Neural cell (in vitro differentiated cells): ENCODE results near the gene DCAF5. TPM values are rescaled to one million over a fixed set of nuclear protein-coding genes. Genes with fewer than 3 reads are reported as not detected.

Experiments used
- H2AFZ ChIP-seq: fragments of 200-600, 300-800 bp; sonication (generic), shearing (Covaris generic); 2 replicates; pipeline ENCODE4 v1.6.0; 2014; ENCODE audit warnings: low read depth, mild to moderate bottlenecking, antibody characterized with exemption, low read length, moderate library complexity
- H3F3A ChIP-seq: fragments of 200-600 bp; shearing (Covaris generic); 2 replicates; pipeline ENCODE4 v1.6.1; 2016; ENCODE audit warnings: mild to moderate bottlenecking, moderate library complexity, mixed read lengths, antibody characterized with exemption, low read length; ENCODE audit not compliant: insufficient read depth, poor library complexity, severe bottlenecking
- H3K27ac ChIP-seq: fragments of 200-600, 300-800 bp; sonication (generic), shearing (Covaris generic); 2 replicates; pipeline ENCODE4 v1.5.1; 2014; ENCODE audit warnings: mild to moderate bottlenecking, low read length, moderate library complexity
- H3K27me3 ChIP-seq: fragments of 300-800, 200-600 bp; sonication (generic), shearing (Covaris generic); 2 replicates; pipeline ENCODE4 v1.6.0; 2014; ENCODE audit warnings: mild to moderate bottlenecking, low read depth, low read length, moderate library complexity; ENCODE audit not compliant: insufficient read depth
- H3K36me3 ChIP-seq: fragments of 300-800, 200-600 bp; sonication (generic), shearing (Covaris generic); 2 replicates; pipeline ENCODE4 v1.5.1; 2014; ENCODE audit warnings: mild to moderate bottlenecking, antibody characterized with exemption, low read length, moderate library complexity; ENCODE audit not compliant: insufficient read depth
- H3K4me2 ChIP-seq: fragments of 300-800, 200-600 bp; sonication (generic), shearing (Covaris generic); 2 replicates; pipeline ENCODE4 v1.6.0; 2014; ENCODE audit warnings: mild to moderate bottlenecking, low read length
- H3K4me3 ChIP-seq: fragments of 300-800, 200-600 bp; sonication (generic), shearing (Covaris generic); 2 replicates; pipeline ENCODE4 v1.5.1; 2014; ENCODE audit warnings: mild to moderate bottlenecking, low read length, moderate library complexity
- H3K79me2 ChIP-seq: fragments of 200-600 bp; shearing (Covaris generic); replicated peaks from 2 replicates; pipeline ENCODE4 v1.6.0; 2014; ENCODE audit warnings: mild to moderate bottlenecking, low read length, moderate library complexity; ENCODE audit not compliant: insufficient read depth
- H3K9ac ChIP-seq: fragments of 300-800, 200-600 bp; sonication (generic), shearing (Covaris generic); 2 replicates; pipeline ENCODE4 v1.6.1; 2016; ENCODE audit warnings: mild to moderate bottlenecking, low read length, mixed read lengths
- H3K9me2 ChIP-seq: fragments of 200-600 bp; shearing (Covaris generic); 2 replicates; pipeline ENCODE4 v1.6.1; 2016; ENCODE audit warnings: mild to moderate bottlenecking, low read length, mixed read lengths; ENCODE audit not compliant: insufficient read depth
- H3K9me3 ChIP-seq: fragments of 200-600, 300-800 bp; sonication (generic), shearing (Covaris generic); 2 replicates; pipeline ENCODE4 v1.6.1; 2016; ENCODE audit warnings: mild to moderate bottlenecking, mixed run types, low read length, moderate library complexity, mixed read lengths
- H4K20me1 ChIP-seq: fragments of 200-600 bp; shearing (Covaris generic); 2 replicates; pipeline ENCODE4 v1.6.1; 2016; ENCODE audit warnings: mild to moderate bottlenecking, mixed run types; ENCODE audit not compliant: insufficient read depth
- CTCF ChIP-seq: fragments of 450-650 bp; IDR thresholded peaks from 2 replicates; pipeline ENCODE4 v1.5.1; 2014; ENCODE audit warnings: antibody characterized with exemption, mild to moderate bottlenecking, moderate library complexity; ENCODE audit not compliant: poor library complexity, severe bottlenecking
- EP300 ChIP-seq: fragments of 450-650 bp; conservative IDR thresholded peaks from 2 replicates; pipeline ENCODE4 v1.6.1; 2014; ENCODE audit warnings: antibody characterized with exemption, mild to moderate bottlenecking, moderate library complexity; ENCODE audit not compliant: poor library complexity, severe bottlenecking
- EZH2 ChIP-seq: fragments of 200-600, 300-800 bp; shearing (Covaris generic), sonication (generic); IDR thresholded peaks from 2 replicates; pipeline ENCODE4 v1.6.1; 2014; ENCODE audit warnings: antibody characterized with exemption, low read length, borderline replicate concordance, mild to moderate bottlenecking; ENCODE audit not compliant: insufficient read depth, poor library complexity, severe bottlenecking
- MXI1 ChIP-seq: fragments of 450-650 bp; conservative IDR thresholded peaks from 2 replicates; pipeline ENCODE4 v1.6.1; 2014; ENCODE audit warnings: antibody characterized with exemption, mild to moderate bottlenecking; ENCODE audit not compliant: poor library complexity, severe bottlenecking
- POLR2AphosphoS5 ChIP-seq: IDR thresholded peaks from 2 replicates; pipeline ENCODE4 v1.6.1; 2012
- RAD21 ChIP-seq: fragments of 450-650 bp; conservative IDR thresholded peaks from 2 replicates; pipeline ENCODE4 v1.6.1; 2014; ENCODE audit warnings: antibody characterized with exemption, mild to moderate bottlenecking, moderate library complexity
- SMC3 ChIP-seq: fragments of 450-650 bp; conservative IDR thresholded peaks from 2 replicates; pipeline ENCODE4 v1.6.1; 2014; ENCODE audit warnings: antibody characterized with exemption, mild to moderate bottlenecking, moderate library complexity; ENCODE audit not compliant: poor library complexity
- TAF1 ChIP-seq: IDR thresholded peaks from 2 replicates; pipeline ENCODE4 v1.6.1; 2012; ENCODE audit warnings: low read depth
- polyA plus RNA-seq: library from polyadenylated mRNA; depleted of rRNA; stranded (reverse); fragments of >200 nt; gene quantifications from 2 replicates; pipeline ENCODE4 v1.2.3, GENCODE V29; 2014
- TF ChIP-seq, protein P1 (sequence below): IDR thresholded peaks from 2 replicates; pipeline ENCODE4 v1.6.1; 2012; ENCODE audit warnings: borderline replicate concordance

Gene DCAF5
- polyA plus RNA-seq, 1 donor from 2014 or later, result 33.5 TPM

- H3K9me2 ChIP-seq, result no peaks in the 10 kb centered on the region
- H3K27me3 ChIP-seq, result no peaks in the 10 kb centered on the region
- no peak overlapping the region for H3K27ac ChIP-seq
- H3F3A ChIP-seq, result no peaks in the 10 kb centered on the region
- peaks cover 21% of the 10 kb centered on the region for H3K36me3 ChIP-seq
- H3K9me3 ChIP-seq, result no peaks in the 10 kb centered on the region
- no peaks in the 10 kb centered on the region for H3K79me2 ChIP-seq
- no peak overlapping the region for H3K9ac ChIP-seq
- TF ChIP-seq MXI1 (no peak), CTCF (no peak), EZH2 (no peak), EP300 (no peak), TAF1 (no peak), SMC3 (no peak), POLR2AphosphoS5 (no peak), RAD21 (no peak)
- TF ChIP-seq, protein P1, sequence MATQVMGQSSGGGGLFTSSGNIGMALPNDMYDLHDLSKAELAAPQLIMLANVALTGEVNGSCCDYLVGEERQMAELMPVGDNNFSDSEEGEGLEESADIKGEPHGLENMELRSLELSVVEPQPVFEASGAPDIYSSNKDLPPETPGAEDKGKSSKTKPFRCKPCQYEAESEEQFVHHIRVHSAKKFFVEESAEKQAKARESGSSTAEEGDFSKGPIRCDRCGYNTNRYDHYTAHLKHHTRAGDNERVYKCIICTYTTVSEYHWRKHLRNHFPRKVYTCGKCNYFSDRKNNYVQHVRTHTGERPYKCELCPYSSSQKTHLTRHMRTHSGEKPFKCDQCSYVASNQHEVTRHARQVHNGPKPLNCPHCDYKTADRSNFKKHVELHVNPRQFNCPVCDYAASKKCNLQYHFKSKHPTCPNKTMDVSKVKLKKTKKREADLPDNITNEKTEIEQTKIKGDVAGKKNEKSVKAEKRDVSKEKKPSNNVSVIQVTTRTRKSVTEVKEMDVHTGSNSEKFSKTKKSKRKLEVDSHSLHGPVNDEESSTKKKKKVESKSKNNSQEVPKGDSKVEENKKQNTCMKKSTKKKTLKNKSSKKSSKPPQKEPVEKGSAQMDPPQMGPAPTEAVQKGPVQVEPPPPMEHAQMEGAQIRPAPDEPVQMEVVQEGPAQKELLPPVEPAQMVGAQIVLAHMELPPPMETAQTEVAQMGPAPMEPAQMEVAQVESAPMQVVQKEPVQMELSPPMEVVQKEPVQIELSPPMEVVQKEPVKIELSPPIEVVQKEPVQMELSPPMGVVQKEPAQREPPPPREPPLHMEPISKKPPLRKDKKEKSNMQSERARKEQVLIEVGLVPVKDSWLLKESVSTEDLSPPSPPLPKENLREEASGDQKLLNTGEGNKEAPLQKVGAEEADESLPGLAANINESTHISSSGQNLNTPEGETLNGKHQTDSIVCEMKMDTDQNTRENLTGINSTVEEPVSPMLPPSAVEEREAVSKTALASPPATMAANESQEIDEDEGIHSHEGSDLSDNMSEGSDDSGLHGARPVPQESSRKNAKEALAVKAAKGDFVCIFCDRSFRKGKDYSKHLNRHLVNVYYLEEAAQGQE, result no peak
- no peak overlapping the region for H2AFZ ChIP-seq
- no peaks in the 10 kb centered on the region for H4K20me1 ChIP-seq
- H3K4me3 ChIP-seq, result no peak overlapping the region
- no peak overlapping the region for H3K4me2 ChIP-seq
These were observed 69.7 kb downstream of the DCAF5 start for GRCh38 chr14:69083181-69083580.

DNA sequence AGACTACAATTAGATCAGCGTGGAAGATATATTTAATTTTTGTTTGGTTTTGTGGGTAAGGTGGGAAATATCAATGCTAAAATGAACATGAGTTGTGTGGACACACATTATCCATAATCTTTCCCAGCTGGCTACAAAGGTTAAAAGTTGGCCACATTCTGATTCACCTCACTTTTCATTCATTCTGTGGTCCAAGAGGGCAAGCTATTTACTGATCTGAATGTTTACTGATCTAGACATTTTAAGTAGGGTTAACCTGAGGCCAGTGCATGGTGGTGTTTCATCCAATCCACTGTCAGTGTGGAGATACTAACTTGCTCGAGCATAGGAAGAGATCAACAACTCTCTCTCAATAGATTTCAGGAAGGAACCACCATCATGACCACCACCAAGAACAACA is 71.6 kb downstream of the DCAF5 start:
- Histone ChIP-seq H3K9me2 (no peaks in the 10 kb centered on the region), H3K9ac (no peak overlapping the region), H3K9me3 (no peaks in the 10 kb centered on the region), H3K27me3 (no peaks in the 10 kb centered on the region), H3K79me2 (no peaks in the 10 kb centered on the region), H4K20me1 (no peaks in the 10 kb centered on the region), H3K36me3 (peaks cover 17% of the 10 kb centered on the region), H3K4me3 (no peak overlapping the region), H2AFZ (no peak overlapping the region), H3K4me2 (no peak overlapping the region), H3F3A (no peaks in the 10 kb centered on the region), H3K27ac (no peak overlapping the region)
- no peak for TF ChIP-seq RAD21
- no peak for TF ChIP-seq EZH2
- TF ChIP-seq CTCF, result no peak
- no peak for TF ChIP-seq POLR2AphosphoS5
- no peak for TF ChIP-seq MXI1
- TF ChIP-seq, protein P1, result no peak
- TF ChIP-seq SMC3, result no peak
- no peak for TF ChIP-seq EP300
- TF ChIP-seq TAF1, result no peak
